AG10803 (cell line): ENCODE data around the gene MTCP1.

Source experiments
- DNase-seq: peaks from one replicate; pipeline ENCODE4 v3.0.0; 2010; ENCODE audit warnings: low read depth
- H3K4me3 ChIP-seq: 2 replicates; pipeline ENCODE4 v1.5.1; 2011; ENCODE audit warnings: mild to moderate bottlenecking, low read length, control low read depth
- CTCF ChIP-seq: conservative IDR thresholded peaks from 2 replicates; pipeline ENCODE4 v1.5.1; 2011; ENCODE audit warnings: mild to moderate bottlenecking, low read length, control low read depth, inconsistent platforms

MTCP1 gene

GRCh38 chrX:155055494-155055893 lies 15.4 kb downstream of the MTCP1 start:
- H3K4me3 ChIP-seq: no peak overlapping the region
- no peak for DNase-seq
- TF ChIP-seq CTCF: no peak

GRCh38 chrX:155054255-155054654 lies 16.7 kb downstream of the MTCP1 start:
- no peak for DNase-seq
- no peak for TF ChIP-seq CTCF
- no peak overlapping the region for H3K4me3 ChIP-seq

GRCh38 chrX:155053656-155054055 lies 17.3 kb downstream of the MTCP1 start:
- no peak overlapping the region for H3K4me3 ChIP-seq
- no peak for TF ChIP-seq CTCF
- no peak for DNase-seq

GRCh38 chrX:155052738-155053498 lies 18.0 kb downstream of the MTCP1 start:
- no peak overlapping the region for H3K4me3 ChIP-seq
- DNase-seq: no peak
- no peak for TF ChIP-seq CTCF

GRCh38 chrX:155048977-155049619 lies 21.8 kb downstream of the MTCP1 start:
- peak; percentile 62 for TF ChIP-seq CTCF
- DNase-seq: peak; percentile 58
- no peak overlapping the region for H3K4me3 ChIP-seq

- H3K4me3 ChIP-seq: no peak overlapping the region
- no peak for TF ChIP-seq CTCF
- DNase-seq: no peak
Observed at GRCh38 chrX:155046811-155047528, 24.0 kb downstream of the MTCP1 start.
